HepG2 (cell line): Measurements from ENCODE around the gene SAMD10. TPM values are rescaled to one million over a fixed set of nuclear protein-coding genes. Genes with fewer than 3 reads are reported as not detected.

Source experiments
- ATRX ChIP-seq: sonication (generic); formaldehyde crosslinking; IDR thresholded peaks from 2 replicates; pipeline ENCODE4 v1.4.0; 2020; ENCODE audit warnings: missing genetic modification reagents, borderline replicate concordance
- GATA4 ChIP-seq: sonication (generic); IDR thresholded peaks from 2 replicates; pipeline ENCODE4 v1.6.1; 2016; ENCODE audit warnings: antibody characterized with exemption, low read depth, borderline replicate concordance
- HOXA3 ChIP-seq: sonication (generic); formaldehyde crosslinking; IDR thresholded peaks from 2 replicates; pipeline ENCODE4 v1.5.0; 2020; ENCODE audit warnings: missing genetic modification reagents
- KLF13 ChIP-seq: sonication (generic); formaldehyde crosslinking; IDR thresholded peaks from 2 replicates; pipeline ENCODE4 v1.4.0; 2020; ENCODE audit warnings: mild to moderate bottlenecking, missing genetic modification reagents
- MXI1 ChIP-seq: IDR thresholded peaks from 3 replicates; pipeline ENCODE4 v1.6.1; 2012; ENCODE audit warnings: low read depth, low read length, inconsistent platforms, borderline replicate concordance
- SMC3 ChIP-seq: IDR thresholded peaks from 2 replicates; pipeline ENCODE4 v1.6.1; 2011; ENCODE audit warnings: low read length, improper control_type of control experiment
- TBL1XR1 ChIP-seq: fragments of 150-350 bp; IDR thresholded peaks from 2 replicates; pipeline ENCODE4 v1.6.1; 2014; ENCODE audit warnings: borderline replicate concordance, low read length; ENCODE audit not compliant: partially characterized antibody
- TFE3 ChIP-seq: IDR thresholded peaks from 2 replicates; pipeline ENCODE4 v1.6.1; 2016
- ZNF30 ChIP-seq: sonication (generic); formaldehyde crosslinking; IDR thresholded peaks from 2 replicates; pipeline ENCODE4 v1.5.0; 2020; ENCODE audit warnings: mild to moderate bottlenecking, missing genetic modification reagents
- ZNF589 ChIP-seq: sonication (generic); formaldehyde crosslinking; conservative IDR thresholded peaks from 2 replicates; pipeline ENCODE4 v1.8.0; 2022; ENCODE audit warnings: mild to moderate bottlenecking, moderate library complexity, missing genetic modification reagents
- ZNF616 ChIP-seq: sonication (generic); formaldehyde crosslinking; IDR thresholded peaks from 2 replicates; pipeline ENCODE4 v1.5.0; 2020; ENCODE audit warnings: low read depth, mild to moderate bottlenecking, missing genetic modification reagents
- ZNF713 ChIP-seq: sonication (generic); formaldehyde crosslinking; IDR thresholded peaks from 2 replicates; pipeline ENCODE4 v1.4.0; 2020; ENCODE audit warnings: mild to moderate bottlenecking, missing genetic modification reagents
- polyA plus RNA-seq, 8 experiments: library from polyadenylated mRNA; depleted of rRNA in 3 of 8; stranded (reverse) in 7 of 8; unstranded in 1 of 8; fragments of >200 nt; fragmentation: Illumina TruSeq in 4 of 8; extraction: Trizol in 4 of 8; gene quantifications; 2 replicates each; pipeline versions ENCODE4 v1.2.1 to v1.2.3, GENCODE V29; 2011 to 2016; ENCODE audit warnings: low read depth in 4 of 8, missing spikeins in 1 of 8, mixed read lengths in 1 of 8; ENCODE audit not compliant: insufficient read depth in 1 of 8
- total RNA-seq, 5 experiments: library from RNA; depleted of rRNA; stranded (reverse); fragments of >200 nt; fragmentation: Illumina TruSeq; extraction: Trizol; gene quantifications; 2 replicates each; pipeline ENCODE4 v1.2.3, GENCODE V29; 2016; ENCODE audit warnings: low read depth in 1 of 5
- TF ChIP-seq, protein P1 (sequence below): fragments of 450-650 bp; IDR thresholded peaks from 2 replicates; pipeline ENCODE4 v1.6.1; 2017
- TF ChIP-seq, protein P2 (sequence below): sonication (generic); formaldehyde crosslinking; IDR thresholded peaks from 2 replicates; pipeline ENCODE4 v1.4.0; 2020; ENCODE audit warnings: mild to moderate bottlenecking, missing genetic modification reagents
- TF ChIP-seq, protein P3 (sequence below): sonication (generic); formaldehyde crosslinking; IDR thresholded peaks from 2 replicates; pipeline ENCODE4 v1.4.0; 2020; ENCODE audit warnings: missing genetic modification reagents
- TF ChIP-seq, protein P4 (sequence below): IDR thresholded peaks from 2 replicates; pipeline ENCODE4 v1.6.1; 2018; ENCODE audit warnings: missing genetic modification reagents

The SAMD10 gene
- total and polyA plus RNA-seq, 2 of the 13 experiments (the other 11 are each of a cell fraction or from before 2014, with no cell fraction given) = 6.1 to 11.0 TPM

GRCh38 chr20:63957690-63958441 is 21.6 kb downstream of the SAMD10 start (continued):
- TF ChIP-seq, protein P1, sequence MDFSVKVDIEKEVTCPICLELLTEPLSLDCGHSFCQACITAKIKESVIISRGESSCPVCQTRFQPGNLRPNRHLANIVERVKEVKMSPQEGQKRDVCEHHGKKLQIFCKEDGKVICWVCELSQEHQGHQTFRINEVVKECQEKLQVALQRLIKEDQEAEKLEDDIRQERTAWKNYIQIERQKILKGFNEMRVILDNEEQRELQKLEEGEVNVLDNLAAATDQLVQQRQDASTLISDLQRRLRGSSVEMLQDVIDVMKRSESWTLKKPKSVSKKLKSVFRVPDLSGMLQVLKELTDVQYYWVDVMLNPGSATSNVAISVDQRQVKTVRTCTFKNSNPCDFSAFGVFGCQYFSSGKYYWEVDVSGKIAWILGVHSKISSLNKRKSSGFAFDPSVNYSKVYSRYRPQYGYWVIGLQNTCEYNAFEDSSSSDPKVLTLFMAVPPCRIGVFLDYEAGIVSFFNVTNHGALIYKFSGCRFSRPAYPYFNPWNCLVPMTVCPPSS = no peak
- TF ChIP-seq, protein P2, sequence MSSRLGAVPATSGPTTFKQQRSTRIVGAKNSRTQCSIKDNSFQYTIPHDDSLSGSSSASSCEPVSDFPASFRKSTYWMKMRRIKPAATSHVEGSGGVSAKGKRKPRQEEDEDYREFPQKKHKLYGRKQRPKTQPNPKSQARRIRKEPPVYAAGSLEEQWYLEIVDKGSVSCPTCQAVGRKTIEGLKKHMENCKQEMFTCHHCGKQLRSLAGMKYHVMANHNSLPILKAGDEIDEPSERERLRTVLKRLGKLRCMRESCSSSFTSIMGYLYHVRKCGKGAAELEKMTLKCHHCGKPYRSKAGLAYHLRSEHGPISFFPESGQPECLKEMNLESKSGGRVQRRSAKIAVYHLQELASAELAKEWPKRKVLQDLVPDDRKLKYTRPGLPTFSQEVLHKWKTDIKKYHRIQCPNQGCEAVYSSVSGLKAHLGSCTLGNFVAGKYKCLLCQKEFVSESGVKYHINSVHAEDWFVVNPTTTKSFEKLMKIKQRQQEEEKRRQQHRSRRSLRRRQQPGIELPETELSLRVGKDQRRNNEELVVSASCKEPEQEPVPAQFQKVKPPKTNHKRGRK = no peak
- TF ChIP-seq TFE3 (CRISPR knock-in tag) (no peak), SMC3 (no peak), HOXA3 (CRISPR knock-in tag) (no peak; the same call in 1 of the 2 replicates), ZNF713 (CRISPR knock-in tag) (peak; percentile 90; the same call in 1 of the 2 replicates), ATRX (CRISPR knock-in tag) (no peak), ZNF616 (CRISPR knock-in tag) (no peak), MXI1 (0 out of 3 replicates have a peak, but pooled peaks have one; percentile 16), ZNF589 (CRISPR knock-in tag) (0 out of 2 replicates have a peak, but pooled peaks have one; percentile 0), ZNF30 (CRISPR knock-in tag) (no peak), TBL1XR1 (no peak), KLF13 (CRISPR knock-in tag) (peak; percentile 57; the same call in 1 of the 2 replicates), GATA4 (no peak)
- TF ChIP-seq, protein P3, sequence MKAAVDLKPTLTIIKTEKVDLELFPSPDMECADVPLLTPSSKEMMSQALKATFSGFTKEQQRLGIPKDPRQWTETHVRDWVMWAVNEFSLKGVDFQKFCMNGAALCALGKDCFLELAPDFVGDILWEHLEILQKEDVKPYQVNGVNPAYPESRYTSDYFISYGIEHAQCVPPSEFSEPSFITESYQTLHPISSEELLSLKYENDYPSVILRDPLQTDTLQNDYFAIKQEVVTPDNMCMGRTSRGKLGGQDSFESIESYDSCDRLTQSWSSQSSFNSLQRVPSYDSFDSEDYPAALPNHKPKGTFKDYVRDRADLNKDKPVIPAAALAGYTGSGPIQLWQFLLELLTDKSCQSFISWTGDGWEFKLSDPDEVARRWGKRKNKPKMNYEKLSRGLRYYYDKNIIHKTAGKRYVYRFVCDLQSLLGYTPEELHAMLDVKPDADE (CRISPR knock-in tag) = no peak
- TF ChIP-seq, protein P4, sequence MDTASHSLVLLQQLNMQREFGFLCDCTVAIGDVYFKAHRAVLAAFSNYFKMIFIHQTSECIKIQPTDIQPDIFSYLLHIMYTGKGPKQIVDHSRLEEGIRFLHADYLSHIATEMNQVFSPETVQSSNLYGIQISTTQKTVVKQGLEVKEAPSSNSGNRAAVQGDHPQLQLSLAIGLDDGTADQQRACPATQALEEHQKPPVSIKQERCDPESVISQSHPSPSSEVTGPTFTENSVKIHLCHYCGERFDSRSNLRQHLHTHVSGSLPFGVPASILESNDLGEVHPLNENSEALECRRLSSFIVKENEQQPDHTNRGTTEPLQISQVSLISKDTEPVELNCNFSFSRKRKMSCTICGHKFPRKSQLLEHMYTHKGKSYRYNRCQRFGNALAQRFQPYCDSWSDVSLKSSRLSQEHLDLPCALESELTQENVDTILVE = no peak
